Body of pancreas (tissue), 4 donors: ENCODE measurements around the gene HOXD10.

Experiments used
- POLR2A ChIP-seq, 3 donors: fragments of 450-650 bp; IDR thresholded peaks; one replicate each; pipeline ENCODE4 v1.6.1; 2016; ENCODE audit warnings: antibody characterized with exemption in 3 of 3, mild to moderate bottlenecking in 2 of 3
- TF ChIP-seq, protein P1 (sequence below), 7 experiments: fragments of 450-650 bp in 4 of 7; fragments of 200-600 bp in 3 of 7; sonication (generic) in 3 of 7; IDR thresholded peaks; one replicate each; pipeline ENCODE4 v1.5.1; 2016 to 2019; ENCODE audit warnings: antibody characterized with exemption in 7 of 7

- TF ChIP-seq, protein P1, sequence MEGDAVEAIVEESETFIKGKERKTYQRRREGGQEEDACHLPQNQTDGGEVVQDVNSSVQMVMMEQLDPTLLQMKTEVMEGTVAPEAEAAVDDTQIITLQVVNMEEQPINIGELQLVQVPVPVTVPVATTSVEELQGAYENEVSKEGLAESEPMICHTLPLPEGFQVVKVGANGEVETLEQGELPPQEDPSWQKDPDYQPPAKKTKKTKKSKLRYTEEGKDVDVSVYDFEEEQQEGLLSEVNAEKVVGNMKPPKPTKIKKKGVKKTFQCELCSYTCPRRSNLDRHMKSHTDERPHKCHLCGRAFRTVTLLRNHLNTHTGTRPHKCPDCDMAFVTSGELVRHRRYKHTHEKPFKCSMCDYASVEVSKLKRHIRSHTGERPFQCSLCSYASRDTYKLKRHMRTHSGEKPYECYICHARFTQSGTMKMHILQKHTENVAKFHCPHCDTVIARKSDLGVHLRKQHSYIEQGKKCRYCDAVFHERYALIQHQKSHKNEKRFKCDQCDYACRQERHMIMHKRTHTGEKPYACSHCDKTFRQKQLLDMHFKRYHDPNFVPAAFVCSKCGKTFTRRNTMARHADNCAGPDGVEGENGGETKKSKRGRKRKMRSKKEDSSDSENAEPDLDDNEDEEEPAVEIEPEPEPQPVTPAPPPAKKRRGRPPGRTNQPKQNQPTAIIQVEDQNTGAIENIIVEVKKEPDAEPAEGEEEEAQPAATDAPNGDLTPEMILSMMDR (IDR thresholded peaks at IDR 0.05) = no peak
- TF ChIP-seq POLR2A (IDR thresholded peaks at IDR 0.05) = no peak
Observed at GRCh38 chr2:176127774-176128072, 11.1 kb downstream of the HOXD10 start.
